Endothelial cell of umbilical vein (primary cell): ENCODE results near the gene BLVRA.

Experiments used
- CTCF ChIP-seq, 2 donors: IDR thresholded peaks; 1 replicate in 1 of 2; 2 replicates in 1 of 2; pipeline ENCODE4 v1.5.1; 2011; ENCODE audit warnings: low read length in 2 of 2, mild to moderate bottlenecking in 2 of 2, moderate library complexity in 2 of 2, control low read depth in 1 of 2, inconsistent platforms in 1 of 2, low read depth in 1 of 2; ENCODE audit not compliant: insufficient read depth in 1 of 2; ENCODE audit errors: extremely low read depth in 1 of 2
- EZH2 ChIP-seq: IDR thresholded peaks from 2 replicates; pipeline ENCODE4 v1.6.1; 2012; ENCODE audit warnings: borderline replicate concordance, low read depth, mild to moderate bottlenecking, moderate library complexity, low read length, inconsistent platforms; ENCODE audit not compliant: severe bottlenecking
- FOS ChIP-seq: IDR thresholded peaks from 2 replicates; pipeline ENCODE4 v1.6.1; 2011; ENCODE audit warnings: mild to moderate bottlenecking, low read length, moderate library complexity, borderline replicate concordance; ENCODE audit not compliant: insufficient read depth
- GATA2 ChIP-seq: IDR thresholded peaks from 2 replicates; pipeline ENCODE4 v1.7.0; 2011; ENCODE audit warnings: low read depth, mild to moderate bottlenecking, moderate library complexity, mixed read lengths, low read length; ENCODE audit not compliant: insufficient read length, insufficient read depth
- JUN ChIP-seq: IDR thresholded peaks from 2 replicates; pipeline ENCODE4 v1.6.1; 2011; ENCODE audit warnings: borderline replicate concordance, low read depth; ENCODE audit not compliant: insufficient read length, insufficient read depth
- MAX ChIP-seq: IDR thresholded peaks from 2 replicates; pipeline ENCODE4 v1.6.1; 2011; ENCODE audit not compliant: insufficient read depth, insufficient read length
- MYC ChIP-seq: IDR thresholded peaks from one replicate; pipeline ENCODE4 v1.6.1; 2011; ENCODE audit warnings: mild to moderate bottlenecking, low read depth, low read length
- POLR2A ChIP-seq: IDR thresholded peaks from 2 replicates; pipeline ENCODE4 v1.6.1; 2012; ENCODE audit warnings: low read depth, mild to moderate bottlenecking, control low read depth, low read length
- POLR2AphosphoS5 ChIP-seq: IDR thresholded peaks from 2 replicates; pipeline ENCODE4 v1.6.1; 2012; ENCODE audit warnings: low read depth, mild to moderate bottlenecking, control low read depth, low read length, moderate library complexity; ENCODE audit not compliant: insufficient read depth

- TF ChIP-seq POLR2A (no peak), MAX (no peak), CTCF (IDR thresholded peaks at IDR 0.05; ENCODE audit: extremely low read depth in 1 of 2, insufficient read depth in 1 of 2, low read depth in 1 of 2, low read length in 2 of 2) (no peak), POLR2AphosphoS5 (no peak), EZH2 (no peak), GATA2 (no peak), FOS (no peak), MYC (no peak), JUN (no peak)
Observed at GRCh38 chr7:43716598-43716997, 41.9 kb upstream of the BLVRA start.
